Medulla oblongata (tissue), 1 donor: ENCODE results near the gene IL31.

Source experiments
- DNase-seq: peaks from one replicate; pipeline ENCODE4 v3.0.0-alpha.2; 2015; ENCODE audit errors: extremely low spot score

IL31 gene

GRCh38 chr12:122128481-122128880 lies 45.5 kb downstream of the IL31 start:
- DNase-seq, result no peak

- DNase-seq, result no peak
These were observed 46.2 kb downstream of the IL31 start for GRCh38 chr12:122127839-122128238.

- DNase-seq, result no peak
These were observed 47.1 kb downstream of the IL31 start for GRCh38 chr12:122126713-122127597.

GRCh38 chr12:122126342-122126635 lies 47.7 kb downstream of the IL31 start:
- no peak for DNase-seq

GRCh38 chr12:122125452-122126341 lies 48.3 kb downstream of the IL31 start:
- DNase-seq, result no peak

- no peak for DNase-seq
These were observed 49.7 kb downstream of the IL31 start for GRCh38 chr12:122124370-122124769.

GRCh38 chr12:122123761-122124145 lies 50.3 kb downstream of the IL31 start:
- DNase-seq, result no peak

- DNase-seq, result peak; percentile 88
These were observed 50.8 kb downstream of the IL31 start for GRCh38 chr12:122123051-122123760.
